Lung (tissue), 12 donors: ENCODE measurements around the gene EVC2. TPM values are rescaled to one million over a fixed set of nuclear protein-coding genes. Genes with fewer than 3 reads are reported as not detected.

Experiments used
- ATAC-seq: fragments of 200-7000 bp; cut with Tn5 transposase; one replicate; pipeline ENCODE4 v1.9.1; 2020; ENCODE audit warnings: moderate number of reproducible peaks; ENCODE audit not compliant: insufficient read depth, low FRiP score
- DNase-seq, 3 donors: peaks; one replicate each; pipeline ENCODE4 v3.0.0-alpha.2; 2013 to 2017
- H3K27ac ChIP-seq, 2 donors: one replicate each; pipeline ENCODE4 v1.5.1; 2013; ENCODE audit warnings: mild to moderate bottlenecking in 2 of 2, moderate library complexity in 2 of 2, control low read depth in 1 of 2, inconsistent platforms in 1 of 2, low read depth in 1 of 2, low read length in 1 of 2
- H3K27me3 ChIP-seq, 3 donors: one replicate each; pipeline ENCODE4 v1.5.1; 2013; ENCODE audit warnings: low read length in 2 of 3; ENCODE audit not compliant: control insufficient read depth in 3 of 3, insufficient read depth in 3 of 3
- H3K36me3 ChIP-seq, 4 donors: one replicate each; pipeline ENCODE4 v1.5.1; 2013; ENCODE audit warnings: low read length in 4 of 4, mild to moderate bottlenecking in 1 of 4, moderate library complexity in 1 of 4; ENCODE audit not compliant: control insufficient read depth in 4 of 4, insufficient read depth in 4 of 4
- H3K4me1 ChIP-seq, 5 donors: one replicate each; pipeline ENCODE4 v1.5.1; 2013; ENCODE audit warnings: low read length in 5 of 5, mild to moderate bottlenecking in 2 of 5, moderate library complexity in 1 of 5; ENCODE audit not compliant: control insufficient read depth in 5 of 5, insufficient read depth in 5 of 5
- H3K4me3 ChIP-seq: one replicate; pipeline ENCODE4 v1.5.1; 2013; ENCODE audit warnings: mild to moderate bottlenecking, control low read depth, moderate library complexity
- H3K9ac ChIP-seq, 2 donors: one replicate each; pipeline ENCODE4 v1.5.1; 2013; ENCODE audit warnings: low read length in 2 of 2, control low read depth in 1 of 2; ENCODE audit not compliant: insufficient read depth in 1 of 2
- H3K9me3 ChIP-seq, 4 donors: one replicate each; pipeline ENCODE4 v1.5.1; 2013; ENCODE audit warnings: low read length in 3 of 4, mild to moderate bottlenecking in 1 of 4, moderate library complexity in 1 of 4; ENCODE audit not compliant: control insufficient read depth in 4 of 4, insufficient read depth in 3 of 4
- WGBS, 2 donors: extraction: QIAGEN DNeasy Blood & Tissue Kit; methylation state at CpG; one replicate each; pipeline ENCODE4 v1.1.7; 2013; 5-methylcytosine and 5-hydroxymethylcytosine counted together
- polyA plus RNA-seq, 2 donors: library from polyadenylated mRNA; stranded (reverse); fragments of 200-250 nt; gene quantifications; one replicate each; pipeline ENCODE4 v1.2.1, GENCODE V29; 2013
- total RNA-seq, 2 donors: library from RNA; depleted of rRNA in 1 of 2; stranded (reverse); fragments of >200 nt in 1 of 2; gene quantifications; one replicate each; pipeline ENCODE4 v1.2.1, GENCODE V29; 2014 to 2021
- TF ChIP-seq, protein P1 (sequence below): IDR thresholded peaks from 2 replicates; pipeline ENCODE4 v1.5.1; 2012; ENCODE audit warnings: mild to moderate bottlenecking; ENCODE audit errors: control extremely low read depth, extremely low read depth
- donor health status: control.
- donor health status: control.
- donor health status: Bipolar disorder and iron deficiency.
- donor health status: healthy.
- donor health status: DM: yes; HTN: yes; CAD: no.

The EVC2 gene
- total and polyA plus RNA-seq, 4 donors: 1.5 to 11.9 (median 3.1) TPM

DNA sequence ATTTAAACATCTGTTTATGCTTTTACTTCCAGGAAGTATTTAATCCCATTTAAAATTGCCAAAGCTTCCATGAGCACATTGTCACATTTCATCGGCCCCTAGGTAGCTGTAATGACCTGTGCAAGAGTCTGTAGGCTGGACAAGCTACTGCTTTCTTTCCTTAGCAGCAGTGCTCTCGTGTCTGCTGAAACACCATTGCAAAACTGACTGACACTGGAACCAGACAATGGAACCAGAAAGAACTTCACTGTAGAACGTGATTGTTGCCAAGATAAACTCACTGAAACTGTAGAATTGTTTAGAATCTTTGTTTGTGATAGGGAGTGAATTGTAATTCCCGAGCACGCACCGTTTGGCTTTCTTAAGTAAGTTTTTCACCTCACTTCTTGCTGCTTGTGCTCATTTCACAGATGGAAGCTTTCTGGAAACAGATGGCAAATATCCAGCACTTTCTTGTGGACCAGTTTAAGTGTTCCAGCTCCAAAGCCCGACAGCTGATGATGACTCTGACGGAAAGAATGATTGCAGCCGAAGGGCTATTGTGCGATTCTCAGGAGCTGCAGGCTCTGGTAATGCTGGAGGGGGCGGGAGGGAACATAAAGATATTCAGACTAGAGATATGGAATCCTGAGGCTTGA is 39.5 kb upstream of the EVC2 start:
- H3K4me3 ChIP-seq: no peak overlapping the region
- DNase-seq: peak in 2 of 3 donors; percentile 51 to 93
- no peak overlapping the region for H3K9ac ChIP-seq
- no peaks in the 10 kb centered on the region for H3K9me3 ChIP-seq
- H3K36me3 ChIP-seq: peaks cover 0 to 33% (median 13%) of the 10 kb centered on the region in 4 donors
- no peak for ATAC-seq
- H3K4me1 ChIP-seq: peaks cover 0 to 39% (median 0%) of the 10 kb centered on the region in 5 donors
- TF ChIP-seq, protein P1, sequence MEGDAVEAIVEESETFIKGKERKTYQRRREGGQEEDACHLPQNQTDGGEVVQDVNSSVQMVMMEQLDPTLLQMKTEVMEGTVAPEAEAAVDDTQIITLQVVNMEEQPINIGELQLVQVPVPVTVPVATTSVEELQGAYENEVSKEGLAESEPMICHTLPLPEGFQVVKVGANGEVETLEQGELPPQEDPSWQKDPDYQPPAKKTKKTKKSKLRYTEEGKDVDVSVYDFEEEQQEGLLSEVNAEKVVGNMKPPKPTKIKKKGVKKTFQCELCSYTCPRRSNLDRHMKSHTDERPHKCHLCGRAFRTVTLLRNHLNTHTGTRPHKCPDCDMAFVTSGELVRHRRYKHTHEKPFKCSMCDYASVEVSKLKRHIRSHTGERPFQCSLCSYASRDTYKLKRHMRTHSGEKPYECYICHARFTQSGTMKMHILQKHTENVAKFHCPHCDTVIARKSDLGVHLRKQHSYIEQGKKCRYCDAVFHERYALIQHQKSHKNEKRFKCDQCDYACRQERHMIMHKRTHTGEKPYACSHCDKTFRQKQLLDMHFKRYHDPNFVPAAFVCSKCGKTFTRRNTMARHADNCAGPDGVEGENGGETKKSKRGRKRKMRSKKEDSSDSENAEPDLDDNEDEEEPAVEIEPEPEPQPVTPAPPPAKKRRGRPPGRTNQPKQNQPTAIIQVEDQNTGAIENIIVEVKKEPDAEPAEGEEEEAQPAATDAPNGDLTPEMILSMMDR: no peak
- H3K27me3 ChIP-seq: no peaks in the 10 kb centered on the region
- no peak overlapping the region for H3K27ac ChIP-seq
- WGBS, 2 donors: 65 to 71% methylated on average over 11 of the region's 11 CpGs

DNA sequence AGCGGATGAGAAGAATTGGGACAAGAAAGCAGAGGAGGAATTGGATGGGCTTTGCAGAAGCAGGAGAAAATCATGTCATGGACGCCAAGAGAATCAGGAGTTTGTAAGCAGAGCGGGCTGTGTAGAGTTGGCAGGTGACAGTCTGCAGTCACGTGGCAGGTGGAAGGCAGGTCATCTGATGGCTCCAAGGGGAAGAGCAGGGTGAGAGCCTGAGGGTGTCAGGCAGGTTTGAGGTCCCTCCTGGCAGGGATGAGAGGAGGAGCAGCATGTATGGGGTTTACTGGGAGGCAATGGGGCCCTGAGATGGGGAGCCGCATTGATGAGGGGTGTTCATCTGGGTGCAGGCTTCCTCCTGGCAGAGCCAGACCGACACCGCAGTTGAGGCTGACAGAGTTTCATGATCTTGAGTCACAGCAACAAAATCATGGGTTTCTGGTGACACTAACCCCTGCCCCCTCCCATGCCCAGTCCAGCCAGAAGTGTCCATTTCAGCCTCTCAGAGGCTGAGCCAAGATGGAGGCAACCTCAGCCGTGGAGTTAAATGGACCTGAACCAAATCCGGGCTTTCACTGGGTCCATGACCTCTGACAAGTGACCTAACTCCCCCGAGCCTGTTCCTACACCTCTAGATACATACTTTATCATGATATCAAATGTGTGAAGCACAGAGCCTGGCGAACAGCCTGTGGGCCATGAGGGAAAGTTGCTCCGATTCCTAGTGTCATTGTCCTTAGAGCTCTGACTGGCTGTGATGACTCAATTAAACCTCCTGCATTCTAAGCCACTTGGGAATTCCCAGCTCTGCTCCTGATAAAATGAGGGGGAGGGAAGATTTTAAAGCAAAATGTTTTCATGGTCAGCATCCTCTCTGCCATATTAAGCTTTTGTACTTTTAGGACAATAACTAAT is 38.7 kb upstream of the EVC2 start:
- Histone ChIP-seq H3K36me3 (peaks cover 0 to 39% (median 17%) of the 10 kb centered on the region in 4 donors), H3K27me3 (no peaks in the 10 kb centered on the region), H3K9me3 (no peaks in the 10 kb centered on the region), H3K27ac (peak overlapping the region in 1 of 2 donors; percentile 10), H3K4me3 (no peak overlapping the region), H3K4me1 (peaks cover 0 to 33% (median 0%) of the 10 kb centered on the region in 5 donors), H3K9ac (no peak overlapping the region)
- 72 to 77% methylated on average over 12 of the region's 12 CpGs for WGBS, 2 donors
- TF ChIP-seq, protein P1: no peak
- DNase-seq (peak in 2 of 3 donors; percentile 7 to 38), ATAC-seq (no peak)

DNA sequence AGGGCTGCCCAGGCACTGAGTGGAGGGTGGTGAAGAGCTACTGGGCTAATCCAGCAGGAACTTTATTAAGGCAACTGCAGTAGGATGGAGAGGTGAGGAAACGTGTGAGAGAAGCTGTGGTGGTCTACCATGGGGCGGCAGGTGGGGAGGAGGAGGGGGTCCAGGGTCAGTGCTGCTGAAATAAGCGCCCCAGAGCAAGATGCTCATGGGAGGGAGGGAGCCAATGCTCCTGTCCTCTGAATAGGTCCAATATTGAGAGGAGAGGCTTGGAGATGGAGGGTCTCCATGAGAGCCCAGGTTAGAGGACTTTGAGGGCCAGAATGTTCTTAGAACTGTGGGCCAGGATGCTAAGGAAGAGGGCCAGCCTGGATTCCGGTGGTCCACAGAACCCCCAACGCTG is 37.9 kb upstream of the EVC2 start:
- Histone ChIP-seq H3K4me3 (no peak overlapping the region), H3K27ac (no peak overlapping the region), H3K9me3 (no peaks in the 10 kb centered on the region), H3K9ac (no peak overlapping the region), H3K4me1 (peaks cover 0 to 25% (median 0%) of the 10 kb centered on the region in 5 donors), H3K27me3 (no peaks in the 10 kb centered on the region), H3K36me3 (peaks cover 0 to 38% (median 18%) of the 10 kb centered on the region in 4 donors)
- TF ChIP-seq, protein P1: no peak
- DNase-seq (no peak), ATAC-seq (no peak)
- 91 to 95% methylated on average over 5 of the region's 5 CpGs for WGBS, 2 donors
